ENCODE measurements around the gene PCNX2.

- TF ChIP-seq CTCF (IDR thresholded peaks at IDR 0.05): no peak
- no peak for TF ChIP-seq POLR2A (IDR thresholded peaks at IDR 0.05)
Observed at GRCh38 chr1:233020426-233020825, 275.1 kb downstream of the PCNX2 start.

All from heart left ventricle (tissue), 13 donors.